Spleen (tissue), 7 donors: ENCODE results near the gene STN1.

Experiments used
- POLR2AphosphoS5 ChIP-seq, 3 donors: sonication (generic); formaldehyde crosslinking; IDR thresholded peaks; one replicate each; pipeline ENCODE4 v1.5.1; 2017; ENCODE audit warnings: antibody characterized with exemption in 3 of 3
- TF ChIP-seq, protein P1 (sequence below), 11 experiments: fragments of 200-600 bp in 7 of 11; fragments of 450-650 bp in 4 of 11; sonication (generic) in 4 of 11; IDR thresholded peaks in 8 of 11; conservative IDR thresholded peaks in 3 of 11; 1 replicate in 7 of 11; 2 replicates in 4 of 11; pipeline versions ENCODE4 v1.4.0 to v1.8.0; 2016 to 2021; ENCODE audit warnings: antibody characterized with exemption in 11 of 11, inconsistent platforms in 4 of 11, mild to moderate bottlenecking in 1 of 11
- donor health status: DM: no; HTN: no; CAD: no; lungs with moderate emphysema.
- donor health status: DM: no; HTN: no; CAD: no.
- donor health status: DM: no; HTN: no; CAD: no.

DNA sequence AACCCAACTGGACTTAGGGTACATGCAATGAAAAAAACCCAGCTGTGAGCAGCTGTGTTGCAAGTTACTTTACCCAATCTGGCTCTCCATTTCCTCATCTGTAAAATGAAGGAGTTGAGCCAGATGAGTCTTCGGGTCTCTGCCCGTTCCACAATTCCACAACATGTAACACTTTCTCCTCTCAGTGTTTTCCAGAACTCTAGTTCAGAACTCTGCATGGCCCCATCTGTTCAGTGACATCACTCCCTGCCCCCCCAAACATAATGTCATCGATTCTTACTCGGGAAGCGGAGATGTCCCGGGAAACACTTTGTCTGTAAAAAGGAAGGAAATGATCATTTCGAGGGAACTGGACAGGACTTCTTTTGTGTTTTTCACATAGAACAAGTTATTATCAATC lies 65.1 kb downstream of the STN1 start:
- TF ChIP-seq, protein P1, sequence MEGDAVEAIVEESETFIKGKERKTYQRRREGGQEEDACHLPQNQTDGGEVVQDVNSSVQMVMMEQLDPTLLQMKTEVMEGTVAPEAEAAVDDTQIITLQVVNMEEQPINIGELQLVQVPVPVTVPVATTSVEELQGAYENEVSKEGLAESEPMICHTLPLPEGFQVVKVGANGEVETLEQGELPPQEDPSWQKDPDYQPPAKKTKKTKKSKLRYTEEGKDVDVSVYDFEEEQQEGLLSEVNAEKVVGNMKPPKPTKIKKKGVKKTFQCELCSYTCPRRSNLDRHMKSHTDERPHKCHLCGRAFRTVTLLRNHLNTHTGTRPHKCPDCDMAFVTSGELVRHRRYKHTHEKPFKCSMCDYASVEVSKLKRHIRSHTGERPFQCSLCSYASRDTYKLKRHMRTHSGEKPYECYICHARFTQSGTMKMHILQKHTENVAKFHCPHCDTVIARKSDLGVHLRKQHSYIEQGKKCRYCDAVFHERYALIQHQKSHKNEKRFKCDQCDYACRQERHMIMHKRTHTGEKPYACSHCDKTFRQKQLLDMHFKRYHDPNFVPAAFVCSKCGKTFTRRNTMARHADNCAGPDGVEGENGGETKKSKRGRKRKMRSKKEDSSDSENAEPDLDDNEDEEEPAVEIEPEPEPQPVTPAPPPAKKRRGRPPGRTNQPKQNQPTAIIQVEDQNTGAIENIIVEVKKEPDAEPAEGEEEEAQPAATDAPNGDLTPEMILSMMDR (IDR thresholded peaks at IDR 0.05 in 8 of 11, conservative IDR thresholded peaks at IDR 0.05 in 3 of 11), result no peak
- no peak for TF ChIP-seq POLR2AphosphoS5 (IDR thresholded peaks at IDR 0.05)
